Glomerular endothelial cell (primary cell): ENCODE measurements around the gene STBD1. TPM values are rescaled to one million over a fixed set of nuclear protein-coding genes. Genes with fewer than 3 reads are reported as not detected.
"Not testable (repeated sequence)": the region's sequence is repeated elsewhere in the genome, so short reads cannot be mapped to it uniquely, and the experiment has no call there.

Experiments
- DNase-seq: peaks from one replicate; pipeline ENCODE4 v3.0.0-alpha.2; 2011; ENCODE audit warnings: low read depth, low spot score; ENCODE audit errors: extremely low read depth
- total RNA-seq: library from RNA; depleted of rRNA; stranded (reverse); fragments of >200 nt; gene quantifications from 2 replicates; pipeline ENCODE4 v1.2.3, GENCODE V29; 2015

The STBD1 gene
- total RNA-seq, 1 donor from 2014 or later = 4.3 TPM

DNA sequence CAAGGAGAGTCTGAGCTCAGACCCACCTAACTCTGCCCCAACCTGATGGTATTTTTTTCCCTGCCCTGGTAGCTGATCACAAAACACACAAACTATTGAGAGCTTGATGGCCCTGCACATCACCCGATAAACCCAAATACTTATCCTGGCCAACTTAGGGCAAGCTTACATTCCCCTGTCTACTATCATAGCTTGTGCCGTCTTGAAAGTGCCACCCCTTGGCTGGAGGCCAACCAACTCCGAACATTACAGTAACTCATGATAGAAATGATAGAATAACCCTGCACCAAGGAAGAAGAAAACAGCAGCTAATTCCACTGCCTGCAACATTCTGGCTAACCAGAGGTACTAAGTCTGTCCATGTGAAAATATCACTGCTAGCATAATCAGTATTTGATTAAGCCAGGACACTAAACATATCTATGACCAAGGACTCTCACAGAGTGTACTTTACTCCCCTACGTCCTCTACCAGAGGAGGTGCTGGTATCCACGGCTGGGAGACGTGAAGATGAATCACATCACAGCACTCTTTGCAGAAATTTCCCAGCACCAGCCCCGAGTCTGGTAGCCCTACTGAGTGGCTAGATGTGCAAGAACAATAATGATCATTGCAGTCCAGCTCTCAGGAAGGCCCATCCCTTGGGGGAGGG is 8.9 kb downstream of the STBD1 start:
- DNase-seq = no peak

DNA sequence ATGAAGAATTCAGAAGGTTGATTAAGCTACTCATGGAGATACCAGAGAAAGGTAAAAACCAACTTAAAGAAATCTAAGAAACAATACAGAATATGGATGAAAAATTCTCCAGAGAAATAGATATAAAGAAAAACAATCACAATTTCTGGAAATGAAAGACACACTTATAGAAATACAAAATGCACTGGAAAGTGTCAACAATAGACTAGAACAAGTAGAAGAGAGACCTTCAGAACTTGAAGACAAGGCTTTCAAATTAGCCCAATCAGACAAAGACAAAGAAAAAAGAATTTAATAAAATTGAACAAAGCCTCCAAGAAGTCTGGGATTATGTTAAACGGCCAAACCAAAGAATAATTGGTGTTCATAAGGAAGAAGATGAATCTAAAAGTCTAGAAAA is 9.6 kb downstream of the STBD1 start:
- DNase-seq = no peak

DNA sequence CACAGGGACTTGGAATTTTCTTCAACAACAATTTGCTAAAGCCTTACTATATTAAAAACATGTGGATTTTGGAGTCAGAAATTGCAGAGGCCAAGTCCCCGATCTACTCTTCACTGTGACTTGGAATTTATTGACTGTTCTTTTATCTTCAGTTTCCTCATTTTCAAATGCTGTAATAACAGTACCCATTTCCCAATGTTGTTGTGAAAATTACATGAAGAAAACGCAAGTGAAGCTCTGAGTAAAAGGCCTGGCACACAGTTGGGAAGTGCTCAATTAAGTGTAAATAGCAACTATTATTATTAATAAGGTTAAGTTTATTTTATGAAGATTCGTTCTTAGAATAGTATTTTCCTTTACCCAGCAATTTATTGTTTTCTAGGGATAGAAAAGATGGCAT is 15.7 kb downstream of the STBD1 start:
- DNase-seq = no peak

DNA sequence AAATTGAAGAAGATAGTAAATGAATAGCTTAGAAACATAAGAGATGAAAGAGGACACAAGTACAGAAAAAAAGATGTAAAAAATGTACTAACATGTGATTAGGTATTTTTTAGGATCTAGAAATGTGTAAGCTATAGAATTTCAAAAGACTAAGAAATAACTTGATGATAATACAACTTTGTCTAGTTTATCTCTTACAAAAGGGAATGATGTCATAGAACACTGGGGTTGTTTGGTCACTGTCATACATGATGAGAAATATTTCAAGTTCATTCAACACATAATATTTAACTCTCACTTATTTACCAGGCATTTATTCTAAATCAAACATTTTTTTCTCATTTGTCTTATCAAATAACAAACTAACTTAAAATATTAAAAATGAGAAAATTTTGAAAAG is 18.5 kb downstream of the STBD1 start:
- DNase-seq = no peak

DNA sequence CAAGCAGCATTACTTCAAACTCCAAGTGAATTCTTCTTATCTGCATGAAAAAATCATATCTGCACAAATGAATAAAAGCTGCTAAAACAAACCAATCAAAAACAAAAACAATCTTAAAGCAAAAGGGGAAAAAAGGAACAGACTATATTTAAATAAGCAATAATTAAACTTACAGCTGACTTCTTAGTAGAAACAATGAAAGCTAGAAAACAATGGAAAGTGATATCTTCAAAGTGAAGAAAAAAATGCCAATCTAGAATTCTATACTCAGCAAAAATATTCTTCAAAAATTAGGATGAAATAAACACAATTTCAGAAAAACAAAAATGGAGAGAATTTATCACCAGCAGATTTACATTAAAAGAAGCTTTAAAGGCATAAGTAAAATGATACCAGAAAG is 20.0 kb downstream of the STBD1 start:
- no peak for DNase-seq

DNA sequence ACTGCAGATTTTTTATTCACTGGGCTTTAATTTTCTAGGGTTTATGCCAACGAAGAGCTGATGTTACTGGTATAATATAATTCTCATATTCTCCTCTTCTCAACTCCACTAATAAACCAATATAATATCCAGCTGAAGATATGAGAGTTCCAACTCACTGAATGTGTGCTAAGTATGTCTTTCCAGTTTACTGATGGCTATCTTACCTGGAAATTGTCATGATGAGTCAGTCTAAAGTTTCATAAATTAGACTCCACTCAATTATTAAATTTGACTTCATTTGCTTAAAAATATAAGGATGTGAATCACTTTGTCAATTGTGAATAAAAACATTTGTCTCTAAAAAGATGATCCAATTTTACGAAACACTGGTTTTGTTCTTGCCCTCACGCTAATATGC is 28.4 kb downstream of the STBD1 start:
- no peak for DNase-seq

DNA sequence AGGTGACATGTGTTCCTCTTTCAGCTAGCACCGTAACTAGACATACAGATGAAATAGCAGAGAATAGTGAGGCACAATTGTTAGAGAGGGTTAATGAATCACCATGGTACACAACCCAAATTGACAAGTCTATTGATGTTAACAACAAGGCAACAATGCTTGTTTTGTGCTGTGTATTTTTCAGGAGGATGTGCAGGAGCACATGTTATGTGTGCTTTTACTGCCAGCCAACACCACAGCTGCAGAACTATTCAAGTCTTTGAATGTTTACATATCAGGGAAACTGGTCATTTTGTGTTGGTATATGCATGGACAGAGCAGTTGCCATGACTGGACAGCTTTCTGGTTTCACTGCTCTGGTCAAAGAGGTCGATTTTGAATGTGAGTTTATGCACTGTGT is 32.8 kb downstream of the STBD1 start:
- no peak for DNase-seq

DNA sequence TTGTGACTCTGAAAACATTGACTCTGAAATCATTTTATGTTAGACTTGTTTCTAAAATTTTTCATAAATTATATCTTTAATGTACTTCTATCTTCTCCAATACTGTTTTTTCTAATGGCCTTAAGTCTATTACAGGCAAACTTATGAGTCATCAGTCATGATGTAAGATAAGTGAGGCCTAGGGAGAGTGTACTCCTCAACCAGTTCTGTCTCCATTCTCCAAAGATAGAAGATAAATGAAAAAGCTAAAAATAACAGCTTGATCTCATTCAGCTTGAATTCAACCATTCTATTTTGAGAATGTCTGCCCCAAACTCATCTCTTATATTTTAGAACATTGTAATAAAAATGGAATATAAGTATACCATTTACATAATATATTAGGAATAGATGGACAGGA is 34.5 kb downstream of the STBD1 start:
- no peak for DNase-seq

DNA sequence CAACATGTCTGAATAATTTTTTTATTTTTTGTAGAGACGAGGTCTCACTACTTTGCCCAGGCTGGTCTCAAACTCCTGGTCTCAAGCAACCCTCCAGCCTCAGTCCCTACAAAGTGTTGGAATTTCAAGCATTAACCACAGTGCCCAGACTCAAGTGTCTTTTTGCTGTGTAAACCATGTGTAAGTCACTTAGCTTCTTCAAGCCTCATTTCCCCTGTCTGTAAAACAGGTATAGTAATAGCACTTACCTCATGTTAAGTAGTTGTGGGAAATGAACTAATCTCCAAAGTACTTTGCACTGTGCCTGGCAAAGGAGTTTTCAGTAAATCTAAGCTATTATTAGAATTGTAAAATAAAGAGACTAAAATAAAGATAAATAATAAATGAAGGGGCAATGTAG is 35.7 kb downstream of the STBD1 start:
- DNase-seq = no peak

DNA sequence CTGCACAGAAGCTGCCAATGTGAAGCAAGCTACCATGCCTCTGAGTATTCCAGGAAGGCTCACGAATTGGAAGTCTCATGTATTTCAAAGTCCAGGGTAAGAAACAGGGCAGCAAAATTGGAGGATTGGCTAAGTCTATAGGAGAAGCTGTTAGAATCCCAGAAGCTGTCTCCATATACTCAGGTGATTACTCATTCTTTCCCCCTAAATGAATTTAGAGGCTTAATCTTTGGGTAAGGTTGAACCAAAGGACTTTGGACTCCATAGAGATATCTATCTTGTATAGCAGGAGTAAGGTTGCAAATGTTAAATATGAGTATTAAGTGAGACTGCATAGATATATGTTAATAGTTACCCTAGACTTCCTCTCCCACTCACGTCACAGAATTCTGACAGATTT is 36.3 kb downstream of the STBD1 start:
- DNase-seq = no peak

DNA sequence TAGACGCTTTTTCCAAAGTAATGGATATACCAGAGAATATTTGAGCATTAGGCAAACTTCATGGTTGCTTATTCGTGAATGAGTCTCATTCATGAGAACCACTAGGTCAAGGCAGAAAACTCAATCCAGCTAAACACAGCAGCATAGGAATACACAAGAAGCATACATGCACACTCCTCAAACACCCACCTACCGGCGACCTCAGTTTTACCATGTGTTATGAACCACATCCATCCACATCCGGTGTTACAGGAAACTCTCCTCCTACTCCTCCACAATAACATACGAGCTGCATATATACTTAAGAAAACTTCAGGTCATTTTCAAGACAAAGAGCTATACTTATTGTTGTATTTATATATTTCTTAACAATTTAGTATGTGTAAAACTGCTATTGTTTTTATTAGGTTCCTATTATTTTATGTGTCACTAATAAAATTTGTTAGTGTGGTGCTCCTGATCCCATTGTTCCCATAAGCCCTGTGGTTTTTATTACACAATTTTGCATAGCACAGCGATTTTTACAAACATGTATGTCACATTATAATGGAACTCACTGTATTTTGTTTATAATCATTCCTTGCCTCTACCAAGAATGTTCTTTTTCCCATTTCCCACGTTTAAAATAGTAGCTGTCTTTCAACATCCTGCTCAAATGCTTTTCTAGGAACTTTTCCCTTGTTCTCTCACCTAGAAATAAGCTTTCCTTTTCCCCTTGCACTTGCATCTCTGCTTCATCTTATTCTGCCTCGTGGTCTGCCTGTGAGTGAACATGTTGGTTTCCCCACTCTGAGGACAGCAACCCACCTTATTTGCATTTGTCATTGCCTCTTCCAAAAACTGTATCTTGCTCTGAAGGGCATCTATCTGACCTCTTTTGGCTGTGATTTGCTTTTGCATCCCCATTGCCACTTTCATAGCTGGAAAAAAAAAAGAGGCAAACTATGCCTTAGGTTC is 48.3 kb downstream of the STBD1 start:
- DNase-seq = no peak

DNA sequence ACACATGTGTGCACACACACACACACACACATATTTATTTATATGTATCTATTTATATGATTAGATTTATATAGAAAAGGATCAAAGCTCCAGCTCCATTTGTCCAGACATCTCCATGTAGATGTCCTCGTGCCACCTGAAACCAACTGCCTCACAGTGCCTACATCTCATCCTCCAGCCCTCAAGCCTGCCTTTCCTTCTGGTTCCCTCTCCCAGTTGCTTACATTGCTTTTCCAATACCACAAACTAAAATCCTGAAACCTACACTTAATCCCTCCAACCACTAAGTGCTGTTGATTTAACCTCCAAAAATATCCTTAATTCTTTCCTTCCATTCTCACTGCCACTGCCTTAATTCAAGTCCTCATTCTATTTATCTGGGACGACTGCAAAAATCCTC is 51.4 kb downstream of the STBD1 start:
- DNase-seq = no peak

DNA sequence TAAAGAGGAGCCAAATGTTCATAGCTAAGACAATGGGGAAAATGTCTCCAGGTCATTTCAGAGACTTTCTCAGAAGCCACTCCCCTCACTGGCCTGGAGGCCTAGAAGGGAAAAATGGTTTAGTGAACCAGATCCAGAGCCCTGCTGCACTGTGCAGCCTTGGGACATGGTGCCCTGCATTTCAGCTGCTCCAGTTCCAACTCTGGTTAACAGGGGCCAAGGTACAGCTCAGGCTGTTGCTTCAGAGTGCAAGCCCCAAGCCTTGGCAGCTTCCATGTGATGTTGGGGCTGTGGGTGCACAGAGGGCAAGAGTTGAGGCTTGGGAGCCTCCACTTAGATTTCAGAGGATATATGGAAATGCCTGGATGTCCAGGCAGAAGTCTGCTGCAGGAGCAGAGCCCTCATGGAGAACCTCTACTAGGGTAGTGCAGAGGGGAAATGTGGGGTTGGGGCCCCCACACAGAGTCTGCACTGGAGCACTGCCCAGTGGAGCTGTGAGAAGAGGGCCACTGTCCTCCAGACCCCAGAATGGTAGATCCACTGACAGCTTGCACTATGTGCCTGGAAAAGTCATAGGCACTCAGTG is 53.4 kb downstream of the STBD1 start:
- DNase-seq = not testable (repeated sequence)

Other genes with a start within 250 kb of the STBD1 start
- 1.2 and 1.4 TPM in 2 replicates for gene ART3, start 232.0 kb upstream of the STBD1 start, total RNA-seq
- gene NUP54, start 158.3 kb upstream of the STBD1 start, total RNA-seq = 24.8 and 28.5 TPM in 2 replicates
- 154 and 216 TPM in 2 replicates for gene SCARB2, start 92.9 kb upstream of the STBD1 start, total RNA-seq
- 0.44 TPM in 1 of 2 replicates, not detected in the other for gene FAM47E, start 55.0 kb upstream of the STBD1 start, total RNA-seq
- gene CCDC158, start 114.4 kb downstream of the STBD1 start, total RNA-seq = not detected in 2 replicates
- gene SHROOM3, start 128.5 kb downstream of the STBD1 start, total RNA-seq = 3.8 and 9.5 TPM in 2 replicates